Body of pancreas (tissue), 4 donors: ENCODE results near the gene ERMAP.

Experiments
- CTCF ChIP-seq, 7 experiments: fragments of 450-650 bp in 4 of 7; fragments of 200-600 bp in 3 of 7; sonication (generic) in 3 of 7; IDR thresholded peaks; one replicate each; pipeline ENCODE4 v1.5.1; 2016 to 2019; ENCODE audit warnings: antibody characterized with exemption in 7 of 7
- POLR2A ChIP-seq, 3 donors: fragments of 450-650 bp; IDR thresholded peaks; one replicate each; pipeline ENCODE4 v1.6.1; 2016; ENCODE audit warnings: antibody characterized with exemption in 3 of 3, mild to moderate bottlenecking in 2 of 3

- TF ChIP-seq CTCF (IDR thresholded peaks at IDR 0.05) (no peak), POLR2A (IDR thresholded peaks at IDR 0.05) (no peak)
Observed at GRCh38 chr1:42889264-42889663, 72.3 kb downstream of the ERMAP start.
